ENCODE results near the gene ZNF445. TPM values are rescaled to one million over a fixed set of nuclear protein-coding genes. Genes with fewer than 3 reads are reported as not detected.

ZNF445 gene
- total RNA-seq, 1 donor from 2014 or later, result 5.8 TPM

DNA sequence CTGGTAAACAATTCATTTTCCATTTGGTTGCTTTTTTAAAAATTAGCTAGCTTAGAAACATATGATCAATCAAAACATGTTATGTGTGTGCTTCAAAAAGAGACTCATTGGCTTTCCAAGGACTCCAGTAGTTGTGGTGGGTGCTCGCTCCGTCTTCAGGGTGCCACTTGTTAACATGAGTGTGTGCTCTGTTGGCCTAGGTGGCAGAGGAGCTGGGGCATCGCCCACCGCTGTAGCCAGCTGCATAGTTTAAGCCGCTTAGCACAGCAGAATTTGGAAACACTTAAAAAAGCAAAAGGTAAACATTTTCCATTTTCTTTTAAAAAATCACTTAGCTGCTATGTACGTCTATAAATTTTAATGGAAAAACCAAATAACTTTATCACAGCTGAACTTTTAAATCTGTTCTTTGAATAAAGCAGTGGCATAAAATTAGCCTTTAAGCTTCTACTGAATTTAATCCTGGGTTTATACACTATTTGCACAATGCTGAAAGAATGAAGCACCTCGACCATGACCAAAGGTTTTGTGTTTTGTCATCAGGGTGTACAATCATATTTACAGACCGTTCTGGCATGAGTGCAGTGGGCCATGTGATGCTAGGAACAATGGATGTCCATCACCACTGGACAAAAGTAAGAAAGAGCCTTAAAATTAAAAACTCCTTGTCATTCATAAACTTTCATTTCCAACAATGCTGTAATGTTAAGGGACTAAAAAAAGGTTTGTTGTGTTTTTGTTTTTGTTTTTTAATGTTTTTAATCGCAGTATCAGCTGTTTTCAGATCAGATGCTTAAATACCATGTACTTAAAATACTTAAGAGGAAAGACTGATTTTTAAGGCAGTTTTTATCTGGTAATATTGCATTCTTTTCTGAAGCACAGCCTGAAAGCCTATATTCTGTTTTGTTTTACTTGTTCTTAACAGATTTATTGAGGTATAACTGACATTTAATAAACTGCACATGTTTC, 81.0 kb downstream of the ZNF445 start:
- no peak for ATAC-seq

DNA sequence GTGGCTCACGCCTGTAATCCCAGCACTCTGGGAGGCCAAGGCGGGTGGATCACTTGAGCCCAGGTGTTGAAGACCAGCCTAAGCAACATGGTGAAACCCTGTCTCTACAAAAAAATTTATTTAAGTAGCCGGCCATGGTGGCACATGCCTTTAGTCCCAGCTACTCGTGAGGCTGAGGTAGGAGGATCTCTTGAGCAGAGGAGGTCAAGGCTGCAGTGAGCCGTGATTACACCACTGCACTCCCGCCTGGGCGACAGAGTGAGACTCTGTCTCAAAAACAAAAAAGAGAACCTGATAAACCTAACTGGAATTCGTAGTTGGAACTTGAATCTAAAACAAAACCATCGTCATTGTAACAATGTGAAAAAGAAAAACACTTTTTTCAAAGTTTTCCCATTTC, 81.8 kb downstream of the ZNF445 start:
- no peak for ATAC-seq

DNA sequence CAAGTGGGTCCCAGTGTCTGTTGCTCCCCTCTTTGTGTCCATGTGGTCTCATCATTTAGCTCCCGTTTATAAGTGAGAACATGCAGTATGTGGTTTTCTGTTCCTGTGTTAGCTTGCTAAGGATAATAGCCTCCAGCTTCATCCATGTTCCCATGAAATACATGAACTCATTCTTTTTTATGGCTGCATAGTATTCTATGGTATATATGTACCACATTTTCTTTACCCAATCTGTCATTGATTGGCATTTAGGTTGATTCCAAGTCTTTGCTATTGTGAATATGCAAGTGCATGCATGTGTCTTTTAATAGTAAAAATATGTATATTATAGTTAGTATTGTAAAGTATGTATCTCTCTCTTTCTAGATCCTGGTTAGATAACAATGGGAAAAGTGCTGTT, 85.0 kb downstream of the ZNF445 start:
- ATAC-seq, result no peak

DNA sequence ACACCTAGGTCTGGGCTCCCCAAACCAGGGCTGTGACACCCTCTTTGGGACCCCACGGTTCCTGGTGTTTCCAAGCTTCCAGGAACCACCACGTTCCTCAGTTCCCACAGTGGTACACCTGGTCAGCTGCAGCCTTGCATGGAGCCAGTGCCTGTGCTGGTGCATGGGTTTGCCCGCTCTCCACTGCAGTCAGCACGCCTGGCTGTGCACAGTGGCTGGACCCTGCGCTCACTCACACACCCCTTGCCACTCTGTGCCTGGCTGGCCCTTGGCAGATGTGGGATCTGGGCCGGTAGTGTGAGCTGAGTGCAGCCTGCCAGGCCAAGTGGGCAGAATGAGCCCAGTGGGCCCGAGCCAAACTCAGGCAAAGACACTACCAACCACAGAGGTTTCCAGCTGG, 90.1 kb downstream of the ZNF445 start:
- no peak for ATAC-seq

Other genes starting within 250 kb of the ZNF445 start
- not detected for gene TOPAZ1, start 235.8 kb downstream of the ZNF445 start, total RNA-seq
- 20.5 TPM for gene TCAIM, start 138.9 kb downstream of the ZNF445 start, total RNA-seq
- gene ZKSCAN7, start 77.5 kb upstream of the ZNF445 start, total RNA-seq, result 0.76 TPM
- gene ZNF660, start 107.3 kb upstream of the ZNF445 start, total RNA-seq, result 0.16 TPM
- gene ZNF197, start 147.4 kb upstream of the ZNF445 start, total RNA-seq, result 7.0 TPM
- gene ZNF35, start 171.1 kb upstream of the ZNF445 start, total RNA-seq, result 6.5 TPM
- gene ZNF502, start 235.0 kb upstream of the ZNF445 start, total RNA-seq, result 1.7 TPM

Measured in esophagus mucosa (tissue), 1 donor.